ENCODE data around the gene PDXP.
A peak's percentile ranks its signal among the peaks of the same experiment; 100 is the strongest.

PDXP gene

DNA sequence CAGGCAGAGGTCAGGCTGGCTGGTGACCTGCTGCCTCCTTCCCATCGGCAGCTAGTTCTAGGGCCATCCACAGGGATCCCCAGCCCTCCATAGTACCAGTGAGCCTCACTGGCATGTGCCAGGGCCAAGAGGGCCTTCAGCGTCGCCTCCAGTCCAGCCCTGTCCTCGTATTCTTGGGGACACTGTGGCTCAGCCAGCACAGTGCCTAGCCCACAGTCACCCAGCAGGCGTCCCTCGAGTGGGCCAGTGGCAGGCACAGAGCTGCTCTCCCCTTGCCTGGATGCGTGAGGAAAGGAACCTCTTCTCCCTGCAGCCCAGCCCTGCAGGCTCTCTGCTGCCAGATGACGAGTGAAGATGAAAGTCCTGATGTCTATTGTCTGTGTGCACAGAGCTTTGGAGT is 29.7 kb upstream of the PDXP start:
- Histone ChIP-seq H2BK120ac (ENCODE audit: low read depth, low read length) (no peak overlapping the region), H2BK5ac (ENCODE audit: low read depth, low read length, poor library complexity, severe bottlenecking) (no peak overlapping the region), H3K18ac (ENCODE audit: low read depth in 1 of 2, low read length in 2 of 2) (no peak overlapping the region), H3K4me2 (ENCODE audit: low read length, poor library complexity, severe bottlenecking) (no peak overlapping the region), H2AFZ (ENCODE audit: low read depth, low read length) (no peak overlapping the region), H3K79me1 (replicated peaks; ENCODE audit: low read length, poor library complexity, severe bottlenecking) (peaks cover 4% of the 10 kb centered on the region), H3K27me3 (ENCODE audit: control insufficient read depth in 1 of 2, insufficient read depth in 1 of 2, low read length in 2 of 2) (no peaks in the 10 kb centered on the region), H2BK12ac (ENCODE audit: low read length in 2 of 2) (peak overlapping the region in 1 of 2 experiments; percentile 18), H3K9ac (ENCODE audit: low read length) (no peak overlapping the region), H4K91ac (ENCODE audit: low read length) (no peak overlapping the region), H4K8ac (ENCODE audit: low read length) (no peak overlapping the region), H3K4me3 (ENCODE audit: insufficient read depth in 1 of 2, low read depth in 1 of 2, low read length in 2 of 2) (no peak overlapping the region), H3K4ac (ENCODE audit: low read depth in 1 of 2, low read length in 2 of 2) (no peak overlapping the region), H3K36me3 (ENCODE audit: control insufficient read depth in 1 of 2, insufficient read depth in 2 of 2, low read depth in 1 of 2, low read length in 2 of 2) (peaks cover 36 to 76% of the 10 kb centered on the region in 2 experiments), H3K9me3 (ENCODE audit: control insufficient read depth, low read length) (no peaks in the 10 kb centered on the region), H3K23ac (ENCODE audit: low read length in 2 of 2) (no peak overlapping the region), H2AK5ac (ENCODE audit: low read length, severe bottlenecking) (no peak overlapping the region), H2BK15ac (ENCODE audit: low read depth, poor library complexity, severe bottlenecking) (no peak overlapping the region), H3K27ac (ENCODE audit: low read length, poor library complexity, severe bottlenecking) (no peak overlapping the region), H3K14ac (ENCODE audit: low read length in 2 of 2) (peak overlapping the region in 1 of 2 experiments; percentile 62), H3K4me1 (ENCODE audit: control insufficient read depth, insufficient read depth, low read depth, low read length) (peaks cover 58% of the 10 kb centered on the region)
- WGBS: 92% methylated on average over 8 of the region's 8 CpGs
- no peak for DNase-seq

DNA sequence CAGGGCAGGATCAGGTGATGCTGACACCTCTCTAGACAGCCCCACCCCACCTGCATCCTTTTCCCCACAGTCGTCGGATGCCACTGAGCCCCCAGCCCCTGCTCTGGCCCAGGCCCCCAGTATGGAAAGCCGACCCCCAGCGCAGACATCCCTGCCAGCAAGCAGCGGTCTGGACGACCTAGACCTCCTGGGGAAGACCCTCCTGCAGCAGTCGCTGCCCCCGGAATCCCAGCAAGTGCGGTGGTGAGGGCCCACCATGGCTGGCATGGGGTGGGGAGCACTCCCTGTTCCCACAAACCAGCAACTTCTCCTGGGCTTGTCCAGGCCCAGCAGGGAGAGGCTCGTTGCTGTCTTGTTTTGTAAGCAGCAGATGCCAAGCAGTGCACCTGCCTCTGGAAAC is 28.6 kb upstream of the PDXP start:
- H3K23ac ChIP-seq (ENCODE audit: low read length in 2 of 2): no peak overlapping the region
- H3K79me1 ChIP-seq (replicated peaks; ENCODE audit: low read length, poor library complexity, severe bottlenecking): peaks cover under 1% of the 10 kb centered on the region
- H3K4me1 ChIP-seq (ENCODE audit: control insufficient read depth, insufficient read depth, low read depth, low read length): peaks cover 63% of the 10 kb centered on the region
- H4K8ac ChIP-seq (ENCODE audit: low read length): no peak overlapping the region
- no peak overlapping the region for H3K4me3 ChIP-seq (ENCODE audit: insufficient read depth in 1 of 2, low read depth in 1 of 2, low read length in 2 of 2)
- H3K9me3 ChIP-seq (ENCODE audit: control insufficient read depth, low read length): no peaks in the 10 kb centered on the region
- H2BK15ac ChIP-seq (ENCODE audit: low read depth, poor library complexity, severe bottlenecking): no peak overlapping the region
- no peak overlapping the region for H2AFZ ChIP-seq (ENCODE audit: low read depth, low read length)
- H3K4me2 ChIP-seq (ENCODE audit: low read length, poor library complexity, severe bottlenecking): no peak overlapping the region
- H4K91ac ChIP-seq (ENCODE audit: low read length): no peak overlapping the region
- no peak overlapping the region for H2BK5ac ChIP-seq (ENCODE audit: low read depth, low read length, poor library complexity, severe bottlenecking)
- no peak for DNase-seq
- no peaks in the 10 kb centered on the region for H3K27me3 ChIP-seq (ENCODE audit: control insufficient read depth in 1 of 2, insufficient read depth in 1 of 2, low read length in 2 of 2)
- H3K4ac ChIP-seq (ENCODE audit: low read depth in 1 of 2, low read length in 2 of 2): no peak overlapping the region
- peaks cover 28 to 66% of the 10 kb centered on the region in 2 experiments for H3K36me3 ChIP-seq (ENCODE audit: control insufficient read depth in 1 of 2, insufficient read depth in 2 of 2, low read depth in 1 of 2, low read length in 2 of 2)
- H3K14ac ChIP-seq (ENCODE audit: low read length in 2 of 2): no peak overlapping the region
- no peak overlapping the region for H2BK120ac ChIP-seq (ENCODE audit: low read depth, low read length)
- no peak overlapping the region for H3K9ac ChIP-seq (ENCODE audit: low read length)
- no peak overlapping the region for H2BK12ac ChIP-seq (ENCODE audit: low read length in 2 of 2)
- no peak overlapping the region for H2AK5ac ChIP-seq (ENCODE audit: low read length, severe bottlenecking)
- 95% methylated on average over 10 of the region's 10 CpGs for WGBS
- H3K18ac ChIP-seq (ENCODE audit: low read depth in 1 of 2, low read length in 2 of 2): no peak overlapping the region
- H3K27ac ChIP-seq (ENCODE audit: low read length, poor library complexity, severe bottlenecking): no peak overlapping the region

DNA sequence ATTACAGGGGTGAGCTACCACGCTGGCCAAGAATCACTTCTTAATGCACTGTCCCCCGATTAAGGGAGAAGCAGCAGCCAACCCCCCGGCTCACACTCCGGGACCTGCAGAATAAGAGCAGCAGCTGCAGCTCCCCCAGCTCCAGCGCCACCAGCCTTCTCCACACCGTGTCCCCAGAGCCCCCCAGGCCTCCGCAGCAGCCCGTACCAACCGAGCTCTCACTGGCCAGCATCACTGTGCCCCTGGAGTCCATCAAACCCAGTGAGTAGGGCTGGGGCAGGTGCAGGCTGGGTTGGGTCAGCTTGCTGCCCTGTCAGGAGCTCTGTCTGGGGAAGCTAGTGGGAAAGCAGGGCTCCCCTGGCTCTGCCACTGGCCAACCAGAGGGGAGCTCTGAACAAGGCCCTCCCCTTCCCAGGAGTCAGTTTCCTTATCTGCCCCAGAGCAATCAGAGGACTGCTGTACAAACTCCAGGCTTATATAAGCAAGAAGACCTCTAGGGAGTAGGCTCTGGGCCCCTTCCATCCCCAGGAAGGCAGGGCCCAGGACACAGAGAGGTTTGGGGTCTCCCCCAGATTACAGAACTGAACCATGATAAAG is 27.6 kb upstream of the PDXP start:
- no peaks in the 10 kb centered on the region for H3K9me3 ChIP-seq (ENCODE audit: control insufficient read depth, low read length)
- H3K27me3 ChIP-seq (ENCODE audit: control insufficient read depth in 1 of 2, insufficient read depth in 1 of 2, low read length in 2 of 2): no peaks in the 10 kb centered on the region
- H2BK15ac ChIP-seq (ENCODE audit: low read depth, poor library complexity, severe bottlenecking): no peak overlapping the region
- no peak for DNase-seq
- peak overlapping the region in 1 of 2 experiments; percentile 1 for H3K18ac ChIP-seq (ENCODE audit: low read depth in 1 of 2, low read length in 2 of 2)
- no peak overlapping the region for H3K9ac ChIP-seq (ENCODE audit: low read length)
- H3K4me1 ChIP-seq (ENCODE audit: control insufficient read depth, insufficient read depth, low read depth, low read length): peaks cover 67% of the 10 kb centered on the region
- H3K14ac ChIP-seq (ENCODE audit: low read length in 2 of 2): no peak overlapping the region
- no peak overlapping the region for H2BK120ac ChIP-seq (ENCODE audit: low read depth, low read length)
- no peak overlapping the region for H2BK12ac ChIP-seq (ENCODE audit: low read length in 2 of 2)
- H4K91ac ChIP-seq (ENCODE audit: low read length): peak overlapping the region; percentile 67
- H3K4me3 ChIP-seq (ENCODE audit: insufficient read depth in 1 of 2, low read depth in 1 of 2, low read length in 2 of 2): no peak overlapping the region
- no peaks in the 10 kb centered on the region for H3K79me1 ChIP-seq (replicated peaks; ENCODE audit: low read length, poor library complexity, severe bottlenecking)
- H3K4me2 ChIP-seq (ENCODE audit: low read length, poor library complexity, severe bottlenecking): no peak overlapping the region
- WGBS: 98% methylated on average over 9 of the region's 9 CpGs
- H3K36me3 ChIP-seq (ENCODE audit: control insufficient read depth in 1 of 2, insufficient read depth in 2 of 2, low read depth in 1 of 2, low read length in 2 of 2): peaks cover 26 to 57% of the 10 kb centered on the region in 2 experiments
- peak overlapping the region; percentile 38 for H2AK5ac ChIP-seq (ENCODE audit: low read length, severe bottlenecking)
- H2AFZ ChIP-seq (ENCODE audit: low read depth, low read length): no peak overlapping the region
- H4K8ac ChIP-seq (ENCODE audit: low read length): no peak overlapping the region
- no peak overlapping the region for H2BK5ac ChIP-seq (ENCODE audit: low read depth, low read length, poor library complexity, severe bottlenecking)
- no peak overlapping the region for H3K4ac ChIP-seq (ENCODE audit: low read depth in 1 of 2, low read length in 2 of 2)
- no peak overlapping the region for H3K23ac ChIP-seq (ENCODE audit: low read length in 2 of 2)
- no peak overlapping the region for H3K27ac ChIP-seq (ENCODE audit: low read length, poor library complexity, severe bottlenecking)

DNA sequence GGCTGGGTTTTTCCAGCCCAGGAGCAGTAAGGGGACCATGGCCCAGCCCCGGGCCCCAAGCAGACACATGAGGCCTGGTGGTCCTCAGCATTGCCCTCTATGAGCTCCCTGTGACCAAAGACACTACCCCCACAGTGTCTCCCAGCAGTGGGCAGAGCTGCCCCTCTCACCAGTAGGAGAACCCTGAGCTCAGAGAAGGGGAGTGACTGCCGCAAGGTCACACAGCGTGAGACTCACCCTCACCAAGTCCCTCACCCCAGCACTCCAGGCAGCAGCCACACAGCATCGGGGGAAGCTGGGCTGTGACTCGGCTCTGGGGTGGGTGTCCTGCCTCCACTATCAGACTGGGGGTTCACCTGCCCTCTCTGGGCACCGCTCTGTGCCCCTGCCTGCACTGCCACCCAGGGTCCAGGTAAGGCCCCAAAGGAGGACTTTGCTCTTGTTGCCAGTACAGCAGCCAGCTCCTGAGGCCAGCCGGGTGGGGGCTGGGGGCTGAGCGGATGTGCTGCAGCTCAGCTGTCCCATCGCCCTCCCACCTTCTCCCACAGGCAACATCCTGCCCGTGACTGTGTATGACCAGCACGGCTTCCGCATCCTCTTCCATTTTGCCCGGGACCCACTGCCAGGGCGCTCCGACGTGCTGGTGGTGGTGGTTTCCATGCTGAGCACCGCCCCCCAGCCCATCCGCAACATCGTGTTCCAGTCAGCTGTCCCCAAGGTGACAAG is 26.9 kb upstream of the PDXP start:
- peak overlapping the region; percentile 76 for H4K91ac ChIP-seq (ENCODE audit: low read length)
- H2BK120ac ChIP-seq (ENCODE audit: low read depth, low read length): peak overlapping the region; percentile 27
- H2BK5ac ChIP-seq (ENCODE audit: low read depth, low read length, poor library complexity, severe bottlenecking): no peak overlapping the region
- H3K36me3 ChIP-seq (ENCODE audit: control insufficient read depth in 1 of 2, insufficient read depth in 2 of 2, low read depth in 1 of 2, low read length in 2 of 2): peaks cover 26 to 52% of the 10 kb centered on the region in 2 experiments
- H2AK5ac ChIP-seq (ENCODE audit: low read length, severe bottlenecking): peak overlapping the region; percentile 58
- H3K4me1 ChIP-seq (ENCODE audit: control insufficient read depth, insufficient read depth, low read depth, low read length): peaks cover 67% of the 10 kb centered on the region
- no peak overlapping the region for H3K4ac ChIP-seq (ENCODE audit: low read depth in 1 of 2, low read length in 2 of 2)
- H3K27me3 ChIP-seq (ENCODE audit: control insufficient read depth in 1 of 2, insufficient read depth in 1 of 2, low read length in 2 of 2): no peaks in the 10 kb centered on the region
- H2BK12ac ChIP-seq (ENCODE audit: low read length in 2 of 2): peak overlapping the region in 1 of 2 experiments; percentile 23
- WGBS: 91% methylated on average over 18 of the region's 19 CpGs
- no peak overlapping the region for H2BK15ac ChIP-seq (ENCODE audit: low read depth, poor library complexity, severe bottlenecking)
- H3K23ac ChIP-seq (ENCODE audit: low read length in 2 of 2): no peak overlapping the region
- no peak for DNase-seq
- no peak overlapping the region for H3K14ac ChIP-seq (ENCODE audit: low read length in 2 of 2)
- H4K8ac ChIP-seq (ENCODE audit: low read length): no peak overlapping the region
- no peak overlapping the region for H3K9ac ChIP-seq (ENCODE audit: low read length)
- no peaks in the 10 kb centered on the region for H3K79me1 ChIP-seq (replicated peaks; ENCODE audit: low read length, poor library complexity, severe bottlenecking)
- H3K4me2 ChIP-seq (ENCODE audit: low read length, poor library complexity, severe bottlenecking): no peak overlapping the region
- no peaks in the 10 kb centered on the region for H3K9me3 ChIP-seq (ENCODE audit: control insufficient read depth, low read length)
- peak overlapping the region in 1 of 2 experiments; percentile 6 for H3K18ac ChIP-seq (ENCODE audit: low read depth in 1 of 2, low read length in 2 of 2)
- no peak overlapping the region for H2AFZ ChIP-seq (ENCODE audit: low read depth, low read length)
- no peak overlapping the region for H3K4me3 ChIP-seq (ENCODE audit: insufficient read depth in 1 of 2, low read depth in 1 of 2, low read length in 2 of 2)
- H3K27ac ChIP-seq (ENCODE audit: low read length, poor library complexity, severe bottlenecking): no peak overlapping the region
